Measurements from ENCODE around the gene KLF15.

Gene KLF15

GRCh38 chr3:126341755-126342150 lies 15.5 kb downstream of the KLF15 start:
- H3K4me1 ChIP-seq, result peaks cover 0 to 50% (median 11%) of the 10 kb centered on the region in 4 donors
- no peaks in the 10 kb centered on the region for H3K27me3 ChIP-seq
- H3K27ac ChIP-seq, result no peak overlapping the region
- peak; percentile 17 to 61 for DNase-seq
- TF ChIP-seq CTCF (IDR thresholded peaks at IDR 0.05), result no peak
- intact Hi-C loops (cut with DNase I; ENCODE audit: low total_unique reads), result no loop called here
- peaks cover 0 to 8% (median 2%) of the 10 kb centered on the region in 3 donors for H3K9me3 ChIP-seq
- no peak overlapping the region for H3K4me3 ChIP-seq
- peaks cover 66 to 70% (median 67%) of the 10 kb centered on the region in 3 donors for H3K36me3 ChIP-seq

- Histone ChIP-seq H3K9me3 (peaks cover 0 to 8% (median 2%) of the 10 kb centered on the region in 3 donors), H3K4me1 (peaks cover 0 to 44% (median 11%) of the 10 kb centered on the region in 4 donors), H3K4me3 (no peak overlapping the region), H3K27ac (no peak overlapping the region), H3K36me3 (peaks cover 60 to 64% (median 61%) of the 10 kb centered on the region in 3 donors), H3K27me3 (no peaks in the 10 kb centered on the region)
- TF ChIP-seq CTCF (IDR thresholded peaks at IDR 0.05), result no peak
- DNase-seq, result peak; percentile 20 to 65
- intact Hi-C loops (cut with DNase I; ENCODE audit: low total_unique reads), result no loop called here
Measured at GRCh38 chr3:126340943-126341754, 16.1 kb downstream of the KLF15 start.

- H3K27ac ChIP-seq, result peak overlapping the region in 1 of 2 donors; percentile 31
- H3K36me3 ChIP-seq, result peaks cover 54 to 58% (median 55%) of the 10 kb centered on the region in 3 donors
- intact Hi-C loops (cut with DNase I; ENCODE audit: low total_unique reads), result no loop called here
- TF ChIP-seq CTCF (IDR thresholded peaks at IDR 0.05), result no peak
- peak; percentile 18 to 62 for DNase-seq
- H3K27me3 ChIP-seq, result no peaks in the 10 kb centered on the region
- peaks cover 0 to 8% (median 2%) of the 10 kb centered on the region in 3 donors for H3K9me3 ChIP-seq
- H3K4me1 ChIP-seq, result peaks cover 0 to 40% (median 8%) of the 10 kb centered on the region in 4 donors
- H3K4me3 ChIP-seq, result no peak overlapping the region
Measured at GRCh38 chr3:126340596-126340942, 16.6 kb downstream of the KLF15 start.

- TF ChIP-seq CTCF (IDR thresholded peaks at IDR 0.05), result no peak
- intact Hi-C loops (cut with DNase I; ENCODE audit: low total_unique reads), result no loop called here
- peaks cover 0 to 8% (median 2%) of the 10 kb centered on the region in 3 donors for H3K9me3 ChIP-seq
- DNase-seq, result peak; percentile 34 to 87
- H3K4me1 ChIP-seq, result peaks cover 0 to 40% (median 7%) of the 10 kb centered on the region in 4 donors
- H3K36me3 ChIP-seq, result peaks cover 49 to 53% (median 50%) of the 10 kb centered on the region in 3 donors
- peak overlapping the region in 1 of 2 donors; percentile 31 for H3K27ac ChIP-seq
- no peak overlapping the region for H3K4me3 ChIP-seq
- no peaks in the 10 kb centered on the region for H3K27me3 ChIP-seq
Measured at GRCh38 chr3:126340081-126340511, 17.1 kb downstream of the KLF15 start.

- peaks cover 43 to 47% (median 44%) of the 10 kb centered on the region in 3 donors for H3K36me3 ChIP-seq
- peaks cover 0 to 36% (median 7%) of the 10 kb centered on the region in 4 donors for H3K4me1 ChIP-seq
- H3K9me3 ChIP-seq, result peaks cover 0 to 8% (median 2%) of the 10 kb centered on the region in 3 donors
- no peaks in the 10 kb centered on the region for H3K27me3 ChIP-seq
- intact Hi-C loops (cut with DNase I; ENCODE audit: low total_unique reads), result no loop called here
- H3K4me3 ChIP-seq, result no peak overlapping the region
- no peak for TF ChIP-seq CTCF (IDR thresholded peaks at IDR 0.05)
- DNase-seq, result peak; percentile 17 to 45
- peak overlapping the region in 1 of 2 donors; percentile 31 for H3K27ac ChIP-seq
Measured at GRCh38 chr3:126339466-126339865, 17.7 kb downstream of the KLF15 start.

Data from tibial artery (tissue), 4 donors.